Keratinocyte (primary cell): Measurements from ENCODE around the gene VANGL2. TPM values are rescaled to one million over a fixed set of nuclear protein-coding genes. Genes with fewer than 3 reads are reported as not detected.

ENCODE experiments used
- DNase-seq: peaks from one replicate; pipeline ENCODE4 v3.0.0-alpha.2; 2011; ENCODE audit warnings: low read depth, missing footprints, low spot score
- FAIRE-seq: peaks from 2 replicates; lab custom pipeline; 2011; peaks lifted over from hg19 to GRCh38; lab: Jason Lieb, UNC
- H2AFZ ChIP-seq: 2 replicates; pipeline ENCODE4 v1.6.0; 2012; ENCODE audit warnings: low read length, control low read depth, inconsistent platforms; ENCODE audit not compliant: control insufficient read depth
- H3K27ac ChIP-seq: 2 replicates; pipeline ENCODE4 v1.5.1; 2011; ENCODE audit warnings: low read length; ENCODE audit not compliant: control insufficient read depth, insufficient read depth
- H3K27me3 ChIP-seq: 3 replicates; pipeline ENCODE4 v1.6.0; 2011; ENCODE audit warnings: low read length; ENCODE audit not compliant: control insufficient read depth, insufficient read depth; ENCODE audit errors: extremely low read depth
- H3K36me3 ChIP-seq, 2 experiments: 2 replicates in 1 of 2; 3 replicates in 1 of 2; pipeline ENCODE4 v1.5.1; 2011; ENCODE audit warnings: low read length in 2 of 2, mild to moderate bottlenecking in 1 of 2; ENCODE audit not compliant: control insufficient read depth in 2 of 2, insufficient read depth in 2 of 2; ENCODE audit errors: extremely low read depth in 1 of 2
- H3K4me1 ChIP-seq: 3 replicates; pipeline ENCODE4 v1.5.1; 2011; ENCODE audit warnings: low read length; ENCODE audit not compliant: control insufficient read depth, insufficient read depth; ENCODE audit errors: extremely low read depth
- H3K4me2 ChIP-seq: 3 replicates; pipeline ENCODE4 v1.6.0; 2011; ENCODE audit warnings: low read depth, low read length; ENCODE audit not compliant: control insufficient read depth, insufficient read depth; ENCODE audit errors: extremely low read depth
- H3K4me3 ChIP-seq, 3 experiments: fragments of 200-600 bp in 1 of 3; sonication (generic) in 1 of 3; 2 replicates in 2 of 3; 3 replicates in 1 of 3; pipeline ENCODE4 v1.5.1; 2011 to 2016; ENCODE audit warnings: low read length in 3 of 3, mild to moderate bottlenecking in 3 of 3, control low read depth in 2 of 3, inconsistent platforms in 1 of 3, low read depth in 1 of 3, mixed read lengths in 1 of 3, mixed run types in 1 of 3, moderate library complexity in 1 of 3; ENCODE audit not compliant: control insufficient read depth in 2 of 3, insufficient read depth in 2 of 3; ENCODE audit errors: extremely low read depth in 1 of 3
- H3K79me2 ChIP-seq: 2 replicates; pipeline ENCODE4 v1.6.0; 2012; ENCODE audit warnings: low read length; ENCODE audit not compliant: control insufficient read depth, insufficient read depth
- H3K9ac ChIP-seq: 3 replicates; pipeline ENCODE4 v1.6.0; 2011; ENCODE audit warnings: low read length; ENCODE audit not compliant: control insufficient read depth, insufficient read depth; ENCODE audit errors: extremely low read depth
- H3K9me1 ChIP-seq: 3 replicates; pipeline ENCODE4 v1.6.0; 2011; ENCODE audit warnings: low read length; ENCODE audit not compliant: control insufficient read depth, insufficient read depth; ENCODE audit errors: extremely low read depth
- H3K9me3 ChIP-seq: 2 replicates; pipeline ENCODE4 v1.5.1; 2012; ENCODE audit warnings: low read depth, low read length; ENCODE audit not compliant: control insufficient read depth
- H4K20me1 ChIP-seq: 3 replicates; pipeline ENCODE4 v1.6.0; 2011; ENCODE audit warnings: low read length; ENCODE audit not compliant: control insufficient read depth, insufficient read depth; ENCODE audit errors: extremely low read depth
- CTCF ChIP-seq, 3 experiments: IDR thresholded peaks in 1 of 3; conservative IDR thresholded peaks in 1 of 3; optimal IDR thresholded peaks in 1 of 3; 2 replicates in 2 of 3; 3 replicates in 1 of 3; pipeline versions ENCODE3 to v1.5.1; 2011; ENCODE audit warnings: low read length in 3 of 3, mild to moderate bottlenecking in 3 of 3, moderate library complexity in 2 of 3, control low read depth in 1 of 3, inconsistent platforms in 1 of 3; ENCODE audit not compliant: insufficient read depth in 2 of 3; ENCODE audit errors: extremely low read depth in 1 of 3
- EZH2 ChIP-seq: IDR thresholded peaks from one replicate; pipeline ENCODE4 v1.6.1; 2012; ENCODE audit warnings: inconsistent platforms, mild to moderate bottlenecking, low read length, moderate library complexity
- dilution Hi-C: fragments of 300-500 bp; cut with MboI; formaldehyde crosslinking; loops from one replicate; pipeline ENCODE4 v1.7.0; 2020; ENCODE audit warnings: low sequenced_read_pairs; ENCODE audit not compliant: extremely low pct_ligation_motif_present
- polyA plus RNA-seq, 5 experiments: library from polyadenylated mRNA; depleted of rRNA in 3 of 5; stranded (reverse) in 3 of 5; stranded (forward) in 1 of 5; unstranded in 1 of 5; fragments of >200 nt; gene quantifications; 1 replicate in 1 of 5; 2 replicates in 3 of 5; 3 replicates in 1 of 5; pipeline versions ENCODE4 v1.2.1 to v1.2.3, GENCODE V29; 2011 to 2012; ENCODE audit warnings: missing spikeins in 2 of 5, low read depth in 1 of 5, low replicate concordance in 1 of 5

The VANGL2 gene
- polyA plus RNA-seq, 1 donor (not counting 4 experiments of a cell fraction or from before 2014, with no cell fraction given), result 10.9 TPM

- Histone ChIP-seq H3K4me1 (peaks cover 6% of the 10 kb centered on the region), H3K27ac (no peak overlapping the region), H3K79me2 (no peaks in the 10 kb centered on the region), H3K36me3 (no peaks in the 10 kb centered on the region), H3K9me3 (no peaks in the 10 kb centered on the region), H3K4me3 (no peak overlapping the region), H2AFZ (no peak overlapping the region), H3K9ac (no peak overlapping the region), H3K4me2 (no peak overlapping the region), H4K20me1 (no peaks in the 10 kb centered on the region), H3K27me3 (no peaks in the 10 kb centered on the region), H3K9me1 (no peaks in the 10 kb centered on the region)
- TF ChIP-seq EZH2, result no peak
- no peak for TF ChIP-seq CTCF (optimal IDR thresholded peaks at IDR 0.05 in 1 of 3, IDR thresholded peaks at IDR 0.05 in 1 of 3, conservative IDR thresholded peaks at IDR 0.05 in 1 of 3; ENCODE audit: extremely low read depth in 1 of 3, insufficient read depth in 2 of 3, low read length in 3 of 3)
- FAIRE-seq (no peak), DNase-seq (no peak)
- dilution Hi-C loops, result loop anchor here (25.0 kb wide), 1 partner anchor 173 kb away; no protein-coding TSS in a partner anchor
Measured at GRCh38 chr1:160439718-160440117, 39.4 kb downstream of the VANGL2 start.

- no peaks in the 10 kb centered on the region for H3K27me3 ChIP-seq
- no peak overlapping the region for H3K4me2 ChIP-seq
- H4K20me1 ChIP-seq, result no peaks in the 10 kb centered on the region
- no peaks in the 10 kb centered on the region for H3K4me1 ChIP-seq
- H3K9me1 ChIP-seq, result no peaks in the 10 kb centered on the region
- no peak overlapping the region for H2AFZ ChIP-seq
- no peaks in the 10 kb centered on the region for H3K79me2 ChIP-seq
- H3K4me3 ChIP-seq, result no peak overlapping the region
- H3K27ac ChIP-seq, result no peak overlapping the region
- dilution Hi-C loops, result loop anchor here (25.0 kb wide), 1 partner anchor 165 kb away; no protein-coding TSS in a partner anchor
- no peak overlapping the region for H3K9ac ChIP-seq
- DNase-seq (no peak), FAIRE-seq (no peak)
- H3K36me3 ChIP-seq, result no peaks in the 10 kb centered on the region
- TF ChIP-seq EZH2 (no peak), CTCF (optimal IDR thresholded peaks at IDR 0.05 in 1 of 3, IDR thresholded peaks at IDR 0.05 in 1 of 3, conservative IDR thresholded peaks at IDR 0.05 in 1 of 3; ENCODE audit: extremely low read depth in 1 of 3, insufficient read depth in 2 of 3, low read length in 3 of 3) (no peak)
- no peaks in the 10 kb centered on the region for H3K9me3 ChIP-seq
Measured at GRCh38 chr1:160446945-160447600, 46.7 kb downstream of the VANGL2 start.
